NOMO-1 treated with DMSO at 0.1 percent for 48 hours (cell line): ENCODE measurements around the gene PDZD2.
"Not testable (repeated sequence)": the region's sequence is repeated elsewhere in the genome, so short reads cannot be mapped to it uniquely, and the experiment has no call there.

ENCODE experiments used
- DNase-seq: peaks from one replicate; lab custom pipeline; 2025; ENCODE audit not compliant: unreplicated experiment; lab: John Stamatoyannopoulos, UW

Gene PDZD2

GRCh38 chr5:32059761-32060530 lies 421.0 kb downstream of the PDZD2 start:
- DNase-seq, result no peak

DNA sequence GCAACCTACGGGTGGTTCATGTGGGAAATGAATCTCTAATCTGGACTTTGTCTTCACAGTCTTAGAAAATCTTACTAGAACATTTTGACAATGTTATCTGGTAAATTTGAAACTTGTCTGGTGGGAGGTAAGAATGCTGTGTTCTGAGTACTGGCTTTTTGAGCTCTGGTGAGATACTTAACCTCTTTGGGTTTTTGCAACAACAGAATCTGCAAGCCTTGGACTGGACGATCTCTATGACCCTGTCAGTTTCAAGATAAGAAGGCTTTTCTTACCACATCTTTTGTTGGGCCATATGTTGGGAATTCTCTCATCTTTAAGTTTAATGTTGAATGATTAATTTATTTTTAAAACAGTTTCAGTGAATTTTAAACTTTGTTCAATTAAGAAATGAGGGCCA lies 422.3 kb downstream of the PDZD2 start:
- no peak for DNase-seq

DNA sequence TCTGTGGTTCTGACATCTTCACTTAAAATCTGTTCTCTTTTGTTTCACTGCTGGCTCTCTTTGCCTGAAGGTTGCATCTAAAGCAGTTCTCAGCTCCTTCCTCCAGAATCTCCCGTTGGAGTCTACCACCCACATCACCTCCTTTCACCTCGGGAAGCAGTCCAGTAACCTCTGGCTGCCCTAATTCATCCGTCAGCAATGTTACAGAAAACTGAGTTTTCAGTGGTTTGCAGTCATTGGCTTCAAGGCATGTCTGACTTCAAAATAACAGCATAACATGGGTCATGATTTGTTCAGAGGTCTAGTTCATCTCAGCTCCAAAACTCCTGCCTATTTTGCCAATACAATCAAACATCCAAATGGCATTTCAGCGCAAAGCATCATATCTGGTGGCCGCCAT lies 427.5 kb downstream of the PDZD2 start:
- DNase-seq, result no peak

DNA sequence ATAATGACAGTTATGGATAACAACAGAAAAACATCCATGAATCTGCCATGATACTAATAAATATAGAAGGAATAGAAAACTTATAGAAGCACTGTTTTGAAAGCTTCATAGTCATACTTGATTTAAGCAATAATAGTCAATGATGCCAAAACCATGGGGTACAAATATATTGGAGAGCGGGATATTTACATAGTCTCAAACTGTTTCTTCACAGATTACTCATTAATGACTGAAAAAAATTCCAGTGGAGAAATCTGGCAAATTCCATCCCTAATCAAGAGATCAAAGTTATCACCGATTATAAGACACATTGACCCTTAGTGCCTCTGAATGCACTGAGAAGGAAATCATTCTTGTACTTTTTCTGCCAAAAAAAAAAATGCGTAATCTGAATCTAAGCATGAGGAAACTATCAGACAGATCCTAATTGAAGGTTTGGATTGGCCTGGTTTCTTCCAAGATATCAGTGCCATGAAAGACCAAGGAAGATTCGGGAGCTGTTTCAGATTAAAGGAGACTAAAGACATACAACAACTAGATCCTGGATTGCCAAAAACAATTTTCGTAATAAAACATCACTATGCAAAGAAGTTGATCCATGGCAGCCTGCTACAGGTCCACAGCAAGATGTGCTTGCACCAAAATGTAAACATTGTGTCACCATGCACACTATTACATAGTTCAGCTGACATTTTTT lies 429.0 kb downstream of the PDZD2 start:
- DNase-seq, result no peak

- DNase-seq, result no peak
Observed at GRCh38 chr5:32068561-32068960, 429.6 kb downstream of the PDZD2 start.

- DNase-seq, result no peak
Observed at GRCh38 chr5:32069396-32069795, 430.5 kb downstream of the PDZD2 start.

- DNase-seq, result no peak
Observed at GRCh38 chr5:32071351-32071944, 432.5 kb downstream of the PDZD2 start.

- DNase-seq, result no peak
Observed at GRCh38 chr5:32072054-32072453, 433.1 kb downstream of the PDZD2 start.

DNA sequence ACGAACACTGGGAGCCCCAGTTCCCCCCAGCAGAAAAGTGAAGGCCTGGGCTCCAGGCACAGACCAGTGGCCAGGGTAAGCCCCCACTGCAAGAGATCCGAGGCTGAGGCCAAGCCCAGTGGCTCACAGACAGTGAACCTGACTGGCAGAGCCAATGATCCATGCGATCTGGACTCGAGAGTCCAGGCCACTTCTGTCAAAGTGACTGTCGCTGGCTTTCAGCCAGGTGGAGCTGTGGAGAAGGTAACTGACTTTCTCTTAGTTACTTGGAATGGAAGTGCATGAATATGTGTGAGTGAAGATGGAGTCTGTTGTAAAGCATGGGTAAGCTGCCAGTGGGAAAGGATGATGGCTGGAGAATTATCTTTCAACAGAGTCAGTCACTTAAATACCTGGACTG lies 435.5 kb downstream of the PDZD2 start:
- DNase-seq, result no peak

DNA sequence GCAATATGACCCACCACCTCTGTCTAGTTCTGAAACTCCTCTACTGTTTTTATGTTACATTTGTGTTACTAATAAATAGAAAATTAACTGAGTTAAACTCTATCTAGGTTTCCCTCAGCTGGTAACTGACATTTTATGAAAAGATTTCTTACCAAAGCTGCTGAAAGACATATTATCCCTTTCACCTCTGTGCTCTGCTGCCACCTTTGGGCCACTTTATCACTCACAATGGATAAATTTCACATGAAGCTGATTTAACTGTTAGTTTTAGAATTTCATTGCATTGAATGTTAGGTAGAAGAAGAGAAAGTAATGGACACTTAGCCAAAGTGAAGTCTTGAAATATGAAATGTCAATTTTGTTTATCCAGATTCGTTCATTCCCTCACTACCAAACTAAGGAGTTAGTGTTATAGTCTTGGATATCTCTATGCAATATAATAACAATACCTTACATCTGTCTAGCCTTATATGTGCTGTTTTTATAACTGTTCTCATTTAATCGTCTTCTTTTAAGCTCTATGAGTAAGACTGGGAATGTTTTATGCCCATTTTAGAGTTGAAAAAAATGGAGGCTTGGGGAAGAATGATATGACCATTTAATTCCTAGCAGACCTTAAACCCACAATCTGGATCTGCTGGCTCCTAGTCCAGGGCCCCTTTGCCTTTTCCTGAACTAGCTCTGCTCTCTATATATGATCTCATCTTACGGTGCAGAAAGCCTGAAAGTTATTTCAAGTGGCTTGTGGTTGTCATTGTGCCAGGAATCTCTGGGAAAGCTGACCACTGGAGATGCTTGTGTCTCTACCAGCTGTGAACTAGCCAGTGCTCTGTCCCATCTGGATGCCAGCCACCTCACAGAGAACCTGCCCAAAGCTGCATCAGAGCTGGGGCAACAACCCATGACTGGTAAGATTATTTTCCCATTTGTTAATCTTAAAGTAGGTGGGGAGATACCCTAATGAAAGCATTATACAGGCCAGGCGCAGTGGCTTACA lies 438.1 kb downstream of the PDZD2 start:
- peak; percentile 77 for DNase-seq

DNA sequence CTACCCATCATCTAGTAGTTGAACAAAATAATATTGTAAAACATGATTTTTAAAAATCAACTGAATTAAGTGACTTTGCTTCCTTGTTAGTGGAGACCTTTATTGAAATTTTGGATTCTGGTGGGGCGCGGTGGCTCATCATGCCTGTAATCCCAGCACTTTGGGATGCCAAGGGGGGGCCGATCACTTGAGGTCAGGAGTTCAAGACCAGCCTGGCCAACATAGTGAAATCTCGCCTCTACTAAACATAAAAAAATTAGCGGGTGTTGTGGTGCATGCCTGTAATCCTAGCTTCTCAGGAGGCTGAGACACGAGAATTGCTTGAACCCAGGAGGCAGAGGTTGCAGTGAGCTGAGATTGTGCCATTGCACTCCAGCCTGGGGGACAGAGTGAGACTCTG lies 439.9 kb downstream of the PDZD2 start:
- DNase-seq, result not testable (repeated sequence)

GRCh38 chr5:32080565-32080964 lies 441.6 kb downstream of the PDZD2 start:
- not testable (repeated sequence) for DNase-seq

DNA sequence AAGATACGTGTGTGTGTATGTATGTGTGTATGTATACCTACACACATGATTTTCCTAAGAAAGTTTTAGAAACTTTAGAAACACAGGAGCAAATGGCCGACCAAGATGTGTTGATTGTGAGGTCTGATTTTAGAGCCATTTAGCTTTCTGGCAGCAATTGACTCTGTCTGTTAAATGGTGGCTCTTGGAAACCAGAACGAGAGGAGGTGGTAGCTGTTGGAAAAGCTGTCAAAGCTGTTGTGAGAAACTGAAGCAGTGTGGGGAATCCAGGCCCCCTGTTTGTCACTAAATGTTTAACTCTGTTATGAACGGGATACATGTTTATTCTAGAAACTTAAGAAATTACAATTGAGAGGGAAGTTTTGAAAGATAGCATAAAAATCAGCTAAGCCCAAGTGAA lies 443.8 kb downstream of the PDZD2 start:
- DNase-seq, result no peak

DNA sequence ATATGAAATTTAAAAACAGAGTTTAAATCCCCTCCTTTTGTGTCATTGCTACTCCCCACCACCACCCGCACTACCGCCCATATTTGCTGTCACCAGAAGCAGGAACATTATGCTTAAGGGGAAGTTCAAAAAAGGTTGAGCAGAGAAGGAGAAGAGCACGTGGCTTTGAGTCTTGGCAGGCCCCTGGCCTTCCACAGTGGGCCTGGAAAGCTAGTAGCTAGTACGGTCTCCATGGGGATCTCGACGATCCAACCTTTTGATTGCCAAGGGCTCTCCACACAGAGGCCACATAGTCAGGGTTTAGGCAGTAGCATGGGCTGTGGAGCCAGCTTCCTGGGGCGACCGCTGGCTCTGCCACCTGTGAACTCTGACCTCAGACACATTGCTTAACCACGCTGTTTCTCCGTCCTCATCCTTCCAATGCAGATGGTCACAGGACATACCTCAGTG lies 445.1 kb downstream of the PDZD2 start:
- DNase-seq, result peak; percentile 48

- no peak for DNase-seq
Observed at GRCh38 chr5:32087086-32088082, 448.5 kb downstream of the PDZD2 start.

GRCh38 chr5:32088214-32088613 lies 449.3 kb downstream of the PDZD2 start:
- DNase-seq, result no peak

DNA sequence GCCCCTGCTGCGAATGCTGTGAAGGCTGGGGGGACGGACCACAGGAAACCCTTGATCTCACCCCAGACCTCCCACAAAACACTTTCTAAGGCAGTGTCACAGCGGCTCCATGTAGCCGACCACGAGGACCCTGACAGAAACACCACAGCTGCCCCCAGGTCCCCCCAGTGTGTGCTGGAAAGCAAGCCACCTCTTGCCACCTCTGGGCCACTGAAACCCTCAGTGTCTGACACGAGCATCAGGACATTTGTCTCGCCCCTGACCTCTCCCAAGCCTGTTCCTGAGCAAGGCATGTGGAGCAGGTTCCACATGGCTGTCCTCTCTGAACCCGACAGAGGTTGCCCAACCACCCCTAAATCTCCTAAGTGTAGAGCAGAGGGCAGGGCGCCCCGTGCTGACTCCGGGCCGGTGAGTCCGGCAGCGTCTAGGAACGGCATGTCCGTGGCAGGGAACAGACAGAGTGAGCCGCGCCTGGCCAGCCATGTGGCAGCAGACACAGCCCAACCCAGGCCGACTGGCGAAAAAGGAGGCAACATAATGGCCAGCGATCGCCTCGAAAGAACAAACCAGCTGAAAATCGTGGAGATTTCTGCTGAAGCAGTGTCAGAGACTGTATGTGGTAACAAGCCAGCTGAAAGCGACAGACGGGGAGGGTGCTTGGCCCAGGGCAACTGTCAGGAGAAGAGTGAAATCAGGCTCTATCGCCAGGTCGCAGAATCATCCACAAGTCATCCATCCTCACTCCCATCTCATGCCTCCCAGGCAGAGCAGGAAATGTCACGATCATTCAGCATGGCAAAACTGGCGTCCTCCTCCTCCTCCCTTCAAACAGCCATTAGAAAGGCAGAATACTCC lies 450.4 kb downstream of the PDZD2 start:
- no peak for DNase-seq

GRCh38 chr5:32090026-32090754 lies 451.3 kb downstream of the PDZD2 start:
- DNase-seq, result no peak
